Lower lobe of right lung (tissue), 2 donors: ENCODE measurements around the gene SIGMAR1. TPM values are rescaled to one million over a fixed set of nuclear protein-coding genes. Genes with fewer than 3 reads are reported as not detected.

Experiments used
- ATAC-seq, 2 donors: fragments of 200-7000 bp; cut with Tn5 transposase; one replicate each; pipeline ENCODE4 v1.9.1; 2020 to 2022; ENCODE audit warnings: mild to moderate bottlenecking in 2 of 2, moderate library complexity in 2 of 2
- DNase-seq: peaks from one replicate; pipeline ENCODE4 v3.0.0-alpha.2; 2020
- H3K27ac ChIP-seq: fragments of 200-600 bp; one replicate; pipeline ENCODE4 v1.8.0; 2022
- H3K27me3 ChIP-seq: fragments of 200-600 bp; one replicate; pipeline ENCODE4 v1.8.0; 2022; ENCODE audit warnings: low read depth
- H3K36me3 ChIP-seq: fragments of 200-600 bp; one replicate; pipeline ENCODE4 v1.8.0; 2022; ENCODE audit warnings: mild to moderate bottlenecking
- H3K4me1 ChIP-seq: fragments of 200-600 bp; one replicate; pipeline ENCODE4 v1.8.0; 2022
- H3K4me3 ChIP-seq: fragments of 200-600 bp; one replicate; pipeline ENCODE4 v1.8.0; 2022; ENCODE audit warnings: mild to moderate bottlenecking
- H3K9me3 ChIP-seq: fragments of 200-600 bp; one replicate; pipeline ENCODE4 v1.8.0; 2022
- intact Hi-C: fragments of 100-400 bp; cut with DNase I; formaldehyde crosslinking; loops from one replicate; pipeline ENCODE4 v1.11.0; 2022
- long read RNA-seq: library from polyadenylated mRNA; unstranded; transcript quantifications from one replicate; pipeline ENCODE4 v2.0.0, GENCODE V29; 2021
- total RNA-seq: library from RNA; stranded (reverse); fragmentation: NEBNext Ultra II Directional; extraction: Animal tissue kit (Norgen Biotek cat#: 25700); gene quantifications from one replicate; pipeline ENCODE4 v1.2.1, GENCODE V29; 2021
- TF ChIP-seq, protein P1 (sequence below): fragments of 200-600 bp; IDR thresholded peaks from one replicate; pipeline ENCODE4 v1.8.0; 2022; ENCODE audit warnings: antibody characterized with exemption, mild to moderate bottlenecking
- donor health status: DM: no; HTN: yes; CAD: no; lungs with severe emphysema.

SIGMAR1 gene
- 35.0 TPM for total RNA-seq
- long read RNA-seq, transcript SIGMAR1-201 (4 exons, 1,656 nt) = major isoform, 59 of 70 reads
- long read RNA-seq, partial matches to known transcripts = 1 of 70 reads
- long read RNA-seq, other reads (novel, unspliced or antisense) = 8 of 70 reads

DNA sequence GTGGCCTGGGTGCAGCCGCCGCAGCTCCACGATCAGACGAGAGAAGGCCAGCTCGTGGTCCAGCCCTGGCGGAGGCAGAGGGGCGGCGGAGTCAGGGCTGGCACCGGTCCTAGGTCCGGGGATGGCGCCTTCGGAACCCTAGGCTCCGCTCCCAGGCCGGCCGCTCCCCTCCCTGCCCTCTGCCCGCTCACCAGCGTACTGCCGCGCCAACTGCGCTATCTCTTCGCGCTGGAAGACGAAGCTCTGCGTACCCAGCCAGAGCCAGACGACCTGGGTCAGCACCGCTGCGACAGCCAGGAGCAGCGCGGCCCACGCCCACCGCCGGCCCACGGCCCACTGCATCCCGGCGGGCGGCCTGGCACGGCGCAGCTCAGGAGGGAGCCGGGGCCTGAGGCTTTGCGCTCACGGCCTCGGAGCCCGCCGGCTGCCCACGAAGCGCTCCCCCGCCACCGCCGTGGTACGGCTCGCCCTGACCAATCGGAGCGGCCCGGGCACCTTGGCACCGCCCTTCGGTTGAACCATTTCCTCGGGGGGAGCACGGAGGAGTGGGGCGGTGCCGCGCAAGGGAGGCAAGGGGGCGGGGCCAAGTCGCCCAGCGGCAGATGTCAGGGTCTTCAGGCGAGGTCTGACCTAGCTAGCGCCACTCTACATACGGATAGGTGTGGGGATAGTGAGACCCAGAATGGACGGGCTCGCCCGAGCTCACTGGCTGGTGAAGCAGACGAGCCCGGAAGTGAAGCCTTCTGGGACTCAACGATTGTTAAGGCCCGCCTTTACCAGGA, at the start of gene SIGMAR1:
Gene SIGMAR1 (minus strand): TSS at position 432 of the 782 bp plus-strand sequence. CDS start 90 bp downstream, at position 342.
- peak; percentile 96 for DNase-seq
- peak within 1 kb of the TSS; percentile 88 for H3K27ac ChIP-seq
- no peaks in the 10 kb centered on the region for H3K9me3 ChIP-seq
- H3K27me3 ChIP-seq = no peaks in the 10 kb centered on the region
- H3K4me3 ChIP-seq = peak within 1 kb of the TSS; percentile 88
- peaks cover 30% of the 10 kb centered on the region for H3K4me1 ChIP-seq
- peaks cover 6% of the 10 kb centered on the region for H3K36me3 ChIP-seq
- TF ChIP-seq, protein P1, sequence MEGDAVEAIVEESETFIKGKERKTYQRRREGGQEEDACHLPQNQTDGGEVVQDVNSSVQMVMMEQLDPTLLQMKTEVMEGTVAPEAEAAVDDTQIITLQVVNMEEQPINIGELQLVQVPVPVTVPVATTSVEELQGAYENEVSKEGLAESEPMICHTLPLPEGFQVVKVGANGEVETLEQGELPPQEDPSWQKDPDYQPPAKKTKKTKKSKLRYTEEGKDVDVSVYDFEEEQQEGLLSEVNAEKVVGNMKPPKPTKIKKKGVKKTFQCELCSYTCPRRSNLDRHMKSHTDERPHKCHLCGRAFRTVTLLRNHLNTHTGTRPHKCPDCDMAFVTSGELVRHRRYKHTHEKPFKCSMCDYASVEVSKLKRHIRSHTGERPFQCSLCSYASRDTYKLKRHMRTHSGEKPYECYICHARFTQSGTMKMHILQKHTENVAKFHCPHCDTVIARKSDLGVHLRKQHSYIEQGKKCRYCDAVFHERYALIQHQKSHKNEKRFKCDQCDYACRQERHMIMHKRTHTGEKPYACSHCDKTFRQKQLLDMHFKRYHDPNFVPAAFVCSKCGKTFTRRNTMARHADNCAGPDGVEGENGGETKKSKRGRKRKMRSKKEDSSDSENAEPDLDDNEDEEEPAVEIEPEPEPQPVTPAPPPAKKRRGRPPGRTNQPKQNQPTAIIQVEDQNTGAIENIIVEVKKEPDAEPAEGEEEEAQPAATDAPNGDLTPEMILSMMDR = no peak
- intact Hi-C loops = no loop called here
- ATAC-seq = peak; percentile 98 to 99

DNA sequence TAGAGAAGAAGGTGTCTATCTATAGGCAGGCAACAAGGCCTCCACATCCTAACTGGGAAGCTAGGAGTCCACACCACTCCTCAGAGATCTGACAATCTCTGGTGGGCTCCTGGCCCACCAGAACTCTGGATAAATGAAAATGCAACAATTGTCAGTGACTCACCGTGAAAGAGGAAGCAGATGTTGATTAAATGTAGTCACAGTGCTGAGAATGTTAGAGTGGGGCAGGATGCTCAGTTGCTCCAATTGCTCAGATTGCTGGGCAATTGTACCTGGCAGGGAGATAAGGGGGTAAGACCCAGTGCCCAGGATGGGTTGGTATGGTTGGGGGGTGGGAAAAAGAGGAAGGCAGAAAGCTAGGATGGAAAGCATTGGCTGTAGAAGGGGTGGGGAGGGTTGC, 49.1 kb upstream of the SIGMAR1 start:
- TF ChIP-seq, protein P1 = no peak
- peaks cover 5% of the 10 kb centered on the region for H3K4me1 ChIP-seq
- H3K27me3 ChIP-seq = no peaks in the 10 kb centered on the region
- intact Hi-C loops = no loop called here
- DNase-seq (no peak), ATAC-seq (no peak)
- no peak overlapping the region for H3K27ac ChIP-seq
- no peaks in the 10 kb centered on the region for H3K36me3 ChIP-seq
- no peak overlapping the region for H3K4me3 ChIP-seq
- no peaks in the 10 kb centered on the region for H3K9me3 ChIP-seq

DNA sequence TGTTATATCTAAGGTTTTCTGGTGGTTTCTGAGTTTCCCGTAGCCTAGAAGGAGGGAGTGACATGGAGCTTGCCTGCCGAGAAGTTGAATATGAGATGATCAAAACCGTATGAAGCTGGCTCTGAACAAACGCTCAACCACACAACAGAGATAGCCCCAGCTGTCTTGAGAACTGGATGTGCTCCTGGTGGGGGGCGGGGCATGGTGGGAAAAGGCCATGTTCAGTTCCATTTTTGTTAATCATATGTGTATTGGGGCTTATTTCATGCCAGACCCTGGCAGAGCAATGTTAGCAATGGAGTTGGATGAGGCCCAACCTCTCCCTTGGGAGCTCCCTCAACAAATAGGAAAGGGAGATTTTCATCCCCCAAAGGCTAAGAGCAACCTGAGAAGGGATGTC, 48.6 kb upstream of the SIGMAR1 start:
- intact Hi-C loops = no loop called here

DNA sequence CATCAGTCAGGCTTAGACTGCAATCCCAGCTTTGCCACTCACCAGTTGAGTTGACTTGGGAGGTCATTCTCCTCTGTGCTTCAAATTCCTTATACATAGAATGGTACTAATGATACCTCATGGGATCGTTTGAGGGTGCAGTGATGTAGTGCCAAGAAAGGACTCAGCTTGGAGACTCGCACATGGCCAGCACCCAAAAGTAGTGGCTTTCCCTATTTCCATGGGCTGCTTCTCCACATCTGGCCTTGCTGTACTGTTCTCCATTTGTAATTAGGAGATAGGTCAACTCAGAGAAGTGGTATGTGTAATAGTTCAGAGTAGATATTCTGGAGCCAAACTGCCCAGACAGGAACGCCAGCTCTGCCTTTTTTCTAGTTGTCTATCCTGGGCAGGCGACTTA, 48.0 kb upstream of the SIGMAR1 start:
- intact Hi-C loops = no loop called here

More for the DNA sequence above, 48.6 kb upstream of the SIGMAR1 start:
- H3K36me3 ChIP-seq = no peaks in the 10 kb centered on the region
- peaks cover 5% of the 10 kb centered on the region for H3K4me1 ChIP-seq
- H3K4me3 ChIP-seq = no peak overlapping the region
- H3K27ac ChIP-seq = no peak overlapping the region
- ATAC-seq = no peak
- no peaks in the 10 kb centered on the region for H3K27me3 ChIP-seq
- no peaks in the 10 kb centered on the region for H3K9me3 ChIP-seq
- TF ChIP-seq, protein P1 = no peak
- no peak for DNase-seq

DNA sequence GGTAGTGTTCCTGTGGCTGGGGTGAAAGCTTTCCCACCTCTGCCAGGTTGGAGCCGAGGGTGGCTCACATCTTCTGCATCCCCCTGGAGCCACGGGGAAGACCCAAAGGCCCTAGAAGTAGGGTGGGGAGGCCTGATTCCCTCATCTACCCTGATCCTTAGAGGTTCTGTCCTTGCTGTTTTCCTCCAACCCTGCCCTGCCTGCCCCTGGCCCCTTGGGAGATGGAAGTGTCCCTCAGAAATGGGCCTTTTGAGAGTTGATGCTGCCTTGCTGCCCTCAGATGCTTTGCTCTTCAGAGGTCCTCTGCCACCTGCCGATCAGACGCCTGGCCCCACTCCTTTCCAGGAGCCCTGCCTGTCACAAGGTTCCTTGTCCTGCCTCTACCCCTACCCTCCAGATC, 47.2 kb upstream of the SIGMAR1 start:
- no peaks in the 10 kb centered on the region for H3K27me3 ChIP-seq
- TF ChIP-seq, protein P1 = no peak
- H3K4me3 ChIP-seq = no peak overlapping the region
- no peaks in the 10 kb centered on the region for H3K9me3 ChIP-seq
- intact Hi-C loops = no loop called here
- no peaks in the 10 kb centered on the region for H3K36me3 ChIP-seq
- ATAC-seq = no peak
- no peak overlapping the region for H3K27ac ChIP-seq
- no peak for DNase-seq
- H3K4me1 ChIP-seq = no peaks in the 10 kb centered on the region

More for the DNA sequence above, 48.0 kb upstream of the SIGMAR1 start:
- no peak for DNase-seq
- no peaks in the 10 kb centered on the region for H3K27me3 ChIP-seq
- H3K27ac ChIP-seq = no peak overlapping the region
- no peaks in the 10 kb centered on the region for H3K36me3 ChIP-seq
- H3K9me3 ChIP-seq = no peaks in the 10 kb centered on the region
- H3K4me1 ChIP-seq = peaks cover under 1% of the 10 kb centered on the region
- no peak overlapping the region for H3K4me3 ChIP-seq
- TF ChIP-seq, protein P1 = no peak
- ATAC-seq = no peak
